Muscle layer of duodenum (tissue), 2 donors: ENCODE results near the gene SESN3.
A peak's percentile ranks its signal among the peaks of the same experiment; 100 is the strongest.
"Not testable (repeated sequence)": the region's sequence is repeated elsewhere in the genome, so short reads cannot be mapped to it uniquely, and the experiment has no call there.

Source experiments
- H3K27ac ChIP-seq: one replicate; pipeline ENCODE4 v1.7.0; 2013; ENCODE audit warnings: mild to moderate bottlenecking, low read length
- H3K27me3 ChIP-seq: one replicate; pipeline ENCODE4 v1.7.0; 2013; ENCODE audit warnings: low read depth, mild to moderate bottlenecking, control low read depth, low read length
- H3K36me3 ChIP-seq, 2 donors: one replicate each; pipeline ENCODE4 v1.7.0; 2013; ENCODE audit warnings: low read length in 2 of 2, control low read depth in 1 of 2, mild to moderate bottlenecking in 1 of 2; ENCODE audit not compliant: insufficient read depth in 2 of 2, control insufficient read depth in 1 of 2
- H3K4me1 ChIP-seq, 2 donors: one replicate each; pipeline ENCODE4 v1.7.0; 2013; ENCODE audit warnings: low read length in 2 of 2, mild to moderate bottlenecking in 2 of 2, control low read depth in 1 of 2, moderate library complexity in 1 of 2; ENCODE audit not compliant: insufficient read depth in 2 of 2, control insufficient read depth in 1 of 2
- H3K4me3 ChIP-seq, 2 donors: one replicate each; pipeline ENCODE4 v1.7.0; 2013; ENCODE audit warnings: low read length in 2 of 2, low read depth in 1 of 2, mild to moderate bottlenecking in 1 of 2
- H3K9me3 ChIP-seq, 2 donors: one replicate each; pipeline ENCODE4 v1.7.0; 2013; ENCODE audit warnings: low read length in 2 of 2, control low read depth in 1 of 2, mild to moderate bottlenecking in 1 of 2; ENCODE audit not compliant: control insufficient read depth in 1 of 2
- donor health status: healthy.

Gene SESN3

GRCh38 chr11:95148406-95148805, 82.6 kb downstream of the SESN3 start:
- Histone ChIP-seq H3K4me3 (no peak overlapping the region), H3K27ac (no peak overlapping the region), H3K4me1 (peaks cover 10 to 29% of the 10 kb centered on the region in 2 donors), H3K9me3 (no peaks in the 10 kb centered on the region), H3K27me3 (no peaks in the 10 kb centered on the region), H3K36me3 (no peaks in the 10 kb centered on the region)

- H3K4me3 ChIP-seq, result no peak overlapping the region
- no peaks in the 10 kb centered on the region for H3K9me3 ChIP-seq
- H3K4me1 ChIP-seq, result peaks cover 10 to 29% of the 10 kb centered on the region in 2 donors
- H3K27ac ChIP-seq, result peak overlapping the region; percentile 10
- H3K36me3 ChIP-seq, result no peaks in the 10 kb centered on the region
- H3K27me3 ChIP-seq, result no peaks in the 10 kb centered on the region
These were observed 83.6 kb downstream of the SESN3 start for GRCh38 chr11:95147364-95147905.

- Histone ChIP-seq H3K4me3 (no peak overlapping the region), H3K9me3 (no peaks in the 10 kb centered on the region), H3K27me3 (no peaks in the 10 kb centered on the region), H3K36me3 (no peaks in the 10 kb centered on the region), H3K27ac (no peak overlapping the region), H3K4me1 (peaks cover 6 to 29% of the 10 kb centered on the region in 2 donors)
These were observed 85.5 kb downstream of the SESN3 start for GRCh38 chr11:95145430-95146060.

GRCh38 chr11:95144313-95145235, 86.4 kb downstream of the SESN3 start:
- H3K27ac ChIP-seq, result no peak overlapping the region
- H3K4me1 ChIP-seq, result peaks cover 6 to 24% of the 10 kb centered on the region in 2 donors
- no peaks in the 10 kb centered on the region for H3K27me3 ChIP-seq
- no peak overlapping the region for H3K4me3 ChIP-seq
- H3K9me3 ChIP-seq, result no peaks in the 10 kb centered on the region
- H3K36me3 ChIP-seq, result no peaks in the 10 kb centered on the region

- Histone ChIP-seq H3K27ac (no peak overlapping the region), H3K4me3 (no peak overlapping the region), H3K36me3 (no peaks in the 10 kb centered on the region), H3K9me3 (no peaks in the 10 kb centered on the region), H3K27me3 (no peaks in the 10 kb centered on the region), H3K4me1 (peaks cover 2 to 13% of the 10 kb centered on the region in 2 donors)
These were observed 87.8 kb downstream of the SESN3 start for GRCh38 chr11:95143106-95143681.

- Histone ChIP-seq H3K4me3 (no peak overlapping the region), H3K4me1 (peaks cover 0 to 6% of the 10 kb centered on the region in 2 donors), H3K9me3 (no peaks in the 10 kb centered on the region), H3K27me3 (no peaks in the 10 kb centered on the region), H3K36me3 (no peaks in the 10 kb centered on the region), H3K27ac (no peak overlapping the region)
These were observed 88.6 kb downstream of the SESN3 start for GRCh38 chr11:95142431-95142830.

GRCh38 chr11:95140397-95141033, 90.5 kb downstream of the SESN3 start:
- Histone ChIP-seq H3K27ac (no peak overlapping the region), H3K4me1 (no peaks in the 10 kb centered on the region), H3K36me3 (no peaks in the 10 kb centered on the region), H3K27me3 (no peaks in the 10 kb centered on the region), H3K9me3 (no peaks in the 10 kb centered on the region), H3K4me3 (no peak overlapping the region)

- Histone ChIP-seq H3K27ac (no peak overlapping the region), H3K4me1 (peaks cover 0 to 12% of the 10 kb centered on the region in 2 donors), H3K36me3 (no peaks in the 10 kb centered on the region), H3K9me3 (no peaks in the 10 kb centered on the region), H3K4me3 (no peak overlapping the region), H3K27me3 (no peaks in the 10 kb centered on the region)
These were observed 92.6 kb downstream of the SESN3 start for GRCh38 chr11:95138448-95138847.

GRCh38 chr11:95137299-95137698, 93.7 kb downstream of the SESN3 start:
- Histone ChIP-seq H3K4me1 (peaks cover 0 to 12% of the 10 kb centered on the region in 2 donors), H3K36me3 (no peaks in the 10 kb centered on the region), H3K27ac (no peak overlapping the region), H3K9me3 (no peaks in the 10 kb centered on the region), H3K4me3 (no peak overlapping the region), H3K27me3 (no peaks in the 10 kb centered on the region)

- H3K9me3 ChIP-seq, H3K4me3 ChIP-seq: not testable (repeated sequence)
These were observed 94.3 kb downstream of the SESN3 start for GRCh38 chr11:95136747-95137146.

GRCh38 chr11:95135880-95136279, 95.1 kb downstream of the SESN3 start:
- Histone ChIP-seq H3K36me3 (no peaks in the 10 kb centered on the region), H3K4me3 (no peak overlapping the region), H3K27ac (no peak overlapping the region), H3K27me3 (no peaks in the 10 kb centered on the region), H3K4me1 (peaks cover 0 to 12% of the 10 kb centered on the region in 2 donors), H3K9me3 (no peaks in the 10 kb centered on the region)

More at GRCh38 chr11:95136747-95137146, 94.3 kb downstream of the SESN3 start:
- H3K27me3 ChIP-seq, H3K36me3 ChIP-seq, H3K27ac ChIP-seq: not testable (repeated sequence)
- H3K4me1 ChIP-seq, result peaks cover 0 to 12% of the 10 kb centered on the region in 2 donors
